ENCODE results near the gene RABL2A. TPM values are rescaled to one million over a fixed set of nuclear protein-coding genes. Genes with fewer than 3 reads are reported as not detected.
"Not testable (repeated sequence)": the region's sequence is repeated elsewhere in the genome, so short reads cannot be mapped to it uniquely, and the experiment has no call there.

The RABL2A gene
- total RNA-seq, 3 donors from 2014 or later (not counting 1 experiment from before 2014, with no cell fraction given), result 16.7 to 23.5 (median 22.5) TPM

DNA sequence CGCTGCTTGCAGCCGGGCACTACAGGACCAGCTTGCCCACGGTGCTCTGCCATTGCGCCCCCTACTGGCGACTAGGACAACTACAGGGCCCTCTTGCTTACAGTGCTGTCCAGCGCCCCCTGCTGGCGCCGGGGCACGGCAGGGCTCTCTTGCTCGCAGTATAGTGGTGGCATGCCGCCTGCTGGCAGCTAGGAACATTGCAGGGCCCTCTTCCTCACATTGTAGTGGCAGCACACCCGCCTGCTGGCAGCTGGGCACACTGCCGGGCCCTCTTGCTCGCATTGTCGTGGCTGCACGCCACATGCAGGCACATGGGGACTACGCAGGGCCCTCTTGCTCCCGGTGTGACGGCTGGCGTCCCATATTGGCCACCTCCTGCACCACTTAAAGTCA lies 23.0 kb upstream of the RABL2A start:
- Histone ChIP-seq H3K4me3 (ENCODE audit: low read length) (peak overlapping the region; percentile 47), H3K27ac (ENCODE audit: low read length) (peak overlapping the region; percentile 77)
- peak; percentile 30 to 81 (median 68) for ATAC-seq
- H3K9me3 Mint-ChIP-seq; H3K36me3 ChIP-seq (ENCODE audit: control insufficient read depth, insufficient read depth, low read length); H3K9me3 ChIP-seq (ENCODE audit: control insufficient read depth, insufficient read depth, low read length); H3K27me3 ChIP-seq (ENCODE audit: control insufficient read depth, insufficient read depth, low read length); H3K36me3 Mint-ChIP-seq; intact Hi-C loops (cut with micrococcal nuclease); H3K4me1 ChIP-seq (ENCODE audit: control insufficient read depth, insufficient read depth, low read length); H3K27me3 Mint-ChIP-seq (ENCODE audit: low read depth in 2 of 2): not testable (repeated sequence)
- Mint-ChIP-seq H3K27ac (peak overlapping the region; percentile 91 to 94), H3K4me1 (peaks cover 5 to 10% of the 10 kb centered on the region in 2 donors), H3K4me3 (peak overlapping the region; percentile 89)
- peak; percentile 92 to 96 for DNase-seq
- 8% methylated on average over 20 of the region's 20 CpGs for WGBS (ENCODE audit: insufficient coverage)
- TF ChIP-seq, protein P1, sequence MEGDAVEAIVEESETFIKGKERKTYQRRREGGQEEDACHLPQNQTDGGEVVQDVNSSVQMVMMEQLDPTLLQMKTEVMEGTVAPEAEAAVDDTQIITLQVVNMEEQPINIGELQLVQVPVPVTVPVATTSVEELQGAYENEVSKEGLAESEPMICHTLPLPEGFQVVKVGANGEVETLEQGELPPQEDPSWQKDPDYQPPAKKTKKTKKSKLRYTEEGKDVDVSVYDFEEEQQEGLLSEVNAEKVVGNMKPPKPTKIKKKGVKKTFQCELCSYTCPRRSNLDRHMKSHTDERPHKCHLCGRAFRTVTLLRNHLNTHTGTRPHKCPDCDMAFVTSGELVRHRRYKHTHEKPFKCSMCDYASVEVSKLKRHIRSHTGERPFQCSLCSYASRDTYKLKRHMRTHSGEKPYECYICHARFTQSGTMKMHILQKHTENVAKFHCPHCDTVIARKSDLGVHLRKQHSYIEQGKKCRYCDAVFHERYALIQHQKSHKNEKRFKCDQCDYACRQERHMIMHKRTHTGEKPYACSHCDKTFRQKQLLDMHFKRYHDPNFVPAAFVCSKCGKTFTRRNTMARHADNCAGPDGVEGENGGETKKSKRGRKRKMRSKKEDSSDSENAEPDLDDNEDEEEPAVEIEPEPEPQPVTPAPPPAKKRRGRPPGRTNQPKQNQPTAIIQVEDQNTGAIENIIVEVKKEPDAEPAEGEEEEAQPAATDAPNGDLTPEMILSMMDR (IDR thresholded peaks at IDR 0.05), result peak; percentile 100

GRCh38 chr2:113604661-113605060 lies 22.4 kb upstream of the RABL2A start:
- H3K27me3 ChIP-seq (ENCODE audit: control insufficient read depth, insufficient read depth, low read length); DNase-seq; H3K9me3 Mint-ChIP-seq; intact Hi-C loops (cut with micrococcal nuclease); H3K4me3 ChIP-seq (ENCODE audit: low read length); H3K9me3 ChIP-seq (ENCODE audit: control insufficient read depth, insufficient read depth, low read length); H3K36me3 ChIP-seq (ENCODE audit: control insufficient read depth, insufficient read depth, low read length); H3K36me3 Mint-ChIP-seq; ATAC-seq; H3K27me3 Mint-ChIP-seq (ENCODE audit: low read depth in 2 of 2); H3K4me1 ChIP-seq (ENCODE audit: control insufficient read depth, insufficient read depth, low read length); H3K27ac ChIP-seq (ENCODE audit: low read length): not testable (repeated sequence)
- whole genome bisulfite sequencing (ENCODE audit: insufficient coverage), result 96% methylated on average over 4 of the region's 5 CpGs
- peaks cover 5 to 10% of the 10 kb centered on the region in 2 donors for H3K4me1 Mint-ChIP-seq
- H3K4me3 Mint-ChIP-seq, result peak overlapping the region; percentile 89
- H3K27ac Mint-ChIP-seq, result peak overlapping the region; percentile 91 to 94

- H3K4me3 ChIP-seq (ENCODE audit: low read length); H3K27ac Mint-ChIP-seq; H3K27me3 ChIP-seq (ENCODE audit: control insufficient read depth, insufficient read depth, low read length); DNase-seq; H3K36me3 Mint-ChIP-seq; H3K4me1 ChIP-seq (ENCODE audit: control insufficient read depth, insufficient read depth, low read length); intact Hi-C loops (cut with micrococcal nuclease); H3K36me3 ChIP-seq (ENCODE audit: control insufficient read depth, insufficient read depth, low read length); ATAC-seq; H3K9me3 ChIP-seq (ENCODE audit: control insufficient read depth, insufficient read depth, low read length); H3K27ac ChIP-seq (ENCODE audit: low read length); H3K4me3 Mint-ChIP-seq; H3K9me3 Mint-ChIP-seq; H3K27me3 Mint-ChIP-seq (ENCODE audit: low read depth in 2 of 2): not testable (repeated sequence)
- peaks cover 5 to 10% of the 10 kb centered on the region in 2 donors for H3K4me1 Mint-ChIP-seq
- WGBS (ENCODE audit: insufficient coverage), result no CpG with 5 or more reads among the region's 1 CpG
Measured at GRCh38 chr2:113606036-113606435, 21.0 kb upstream of the RABL2A start.

DNA sequence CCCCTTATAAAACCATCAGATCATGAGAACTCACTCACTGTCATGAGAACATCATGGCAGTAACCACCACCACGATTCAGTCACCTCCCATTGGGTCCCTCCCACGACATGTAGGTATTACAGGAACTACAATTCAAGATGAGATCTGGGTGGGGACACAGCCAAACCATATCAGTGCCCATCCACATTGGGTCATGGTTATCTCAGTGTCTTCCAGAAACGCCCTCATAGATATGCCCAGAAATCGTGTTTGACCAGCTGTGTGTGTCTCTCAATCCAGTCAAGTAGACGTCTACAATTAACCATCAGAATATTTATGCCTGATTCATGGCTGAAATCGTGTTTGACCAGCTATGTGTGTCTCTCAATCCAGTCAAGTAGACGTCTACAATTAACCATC lies 17.2 kb upstream of the RABL2A start:
- ATAC-seq; H3K27ac ChIP-seq (ENCODE audit: low read length); H3K36me3 ChIP-seq (ENCODE audit: control insufficient read depth, insufficient read depth, low read length); H3K4me3 Mint-ChIP-seq; H3K36me3 Mint-ChIP-seq; H3K4me3 ChIP-seq (ENCODE audit: low read length); H3K27me3 Mint-ChIP-seq (ENCODE audit: low read depth in 2 of 2); H3K27me3 ChIP-seq (ENCODE audit: control insufficient read depth, insufficient read depth, low read length); DNase-seq; H3K9me3 Mint-ChIP-seq; H3K9me3 ChIP-seq (ENCODE audit: control insufficient read depth, insufficient read depth, low read length); H3K4me1 Mint-ChIP-seq; H3K27ac Mint-ChIP-seq; H3K4me1 ChIP-seq (ENCODE audit: control insufficient read depth, insufficient read depth, low read length); intact Hi-C loops (cut with micrococcal nuclease): not testable (repeated sequence)
- no CpG with 5 or more reads among the region's 7 CpGs for WGBS (ENCODE audit: insufficient coverage)

GRCh38 chr2:113621002-113621401 lies 6.1 kb upstream of the RABL2A start:
- intact Hi-C loops (cut with micrococcal nuclease); H3K4me1 Mint-ChIP-seq; H3K27ac ChIP-seq (ENCODE audit: low read length); H3K27me3 Mint-ChIP-seq (ENCODE audit: low read depth in 2 of 2); H3K36me3 ChIP-seq (ENCODE audit: control insufficient read depth, insufficient read depth, low read length); DNase-seq; H3K4me1 ChIP-seq (ENCODE audit: control insufficient read depth, insufficient read depth, low read length); H3K36me3 Mint-ChIP-seq; H3K4me3 Mint-ChIP-seq; H3K27ac Mint-ChIP-seq; H3K27me3 ChIP-seq (ENCODE audit: control insufficient read depth, insufficient read depth, low read length); ATAC-seq; H3K9me3 Mint-ChIP-seq; H3K4me3 ChIP-seq (ENCODE audit: low read length); H3K9me3 ChIP-seq (ENCODE audit: control insufficient read depth, insufficient read depth, low read length): not testable (repeated sequence)
- WGBS (ENCODE audit: insufficient coverage), result 88% methylated on average over 4 of the region's 5 CpGs

DNA sequence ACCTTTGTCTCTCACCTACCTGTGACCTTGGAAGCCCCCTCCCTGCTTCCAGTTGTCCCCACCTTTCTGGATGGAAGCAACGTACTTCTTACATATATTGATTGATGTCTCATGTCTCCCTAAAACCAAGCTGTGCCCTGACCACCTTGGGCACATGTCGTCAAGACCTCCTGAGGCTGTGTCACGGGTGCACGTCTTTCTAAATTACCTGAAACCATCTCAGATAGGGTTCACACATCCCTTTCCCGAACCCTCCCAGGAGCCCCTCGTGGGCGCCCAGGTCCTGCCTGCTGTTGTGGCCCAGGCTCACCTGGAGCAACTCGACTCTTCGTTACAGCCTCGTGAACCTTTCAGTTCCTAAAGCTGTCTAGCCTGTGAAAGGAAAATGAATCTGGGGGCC lies 1.2 kb upstream of the RABL2A start:
- H3K9me3 ChIP-seq (ENCODE audit: control insufficient read depth, insufficient read depth, low read length); H3K27me3 ChIP-seq (ENCODE audit: control insufficient read depth, insufficient read depth, low read length); intact Hi-C loops (cut with micrococcal nuclease); ATAC-seq; H3K4me1 ChIP-seq (ENCODE audit: control insufficient read depth, insufficient read depth, low read length); H3K4me3 Mint-ChIP-seq; H3K4me3 ChIP-seq (ENCODE audit: low read length); H3K36me3 ChIP-seq (ENCODE audit: control insufficient read depth, insufficient read depth, low read length); H3K9me3 Mint-ChIP-seq; H3K27ac ChIP-seq (ENCODE audit: low read length); H3K36me3 Mint-ChIP-seq; H3K27me3 Mint-ChIP-seq (ENCODE audit: low read depth in 2 of 2); DNase-seq: not testable (repeated sequence)
- peaks cover 6 to 15% of the 10 kb centered on the region in 2 donors for H3K4me1 Mint-ChIP-seq
- H3K27ac Mint-ChIP-seq, result peak overlapping the region in 1 of 2 donors; percentile 87
- 74% methylated on average over 7 of the region's 10 CpGs for WGBS (ENCODE audit: insufficient coverage)

DNA sequence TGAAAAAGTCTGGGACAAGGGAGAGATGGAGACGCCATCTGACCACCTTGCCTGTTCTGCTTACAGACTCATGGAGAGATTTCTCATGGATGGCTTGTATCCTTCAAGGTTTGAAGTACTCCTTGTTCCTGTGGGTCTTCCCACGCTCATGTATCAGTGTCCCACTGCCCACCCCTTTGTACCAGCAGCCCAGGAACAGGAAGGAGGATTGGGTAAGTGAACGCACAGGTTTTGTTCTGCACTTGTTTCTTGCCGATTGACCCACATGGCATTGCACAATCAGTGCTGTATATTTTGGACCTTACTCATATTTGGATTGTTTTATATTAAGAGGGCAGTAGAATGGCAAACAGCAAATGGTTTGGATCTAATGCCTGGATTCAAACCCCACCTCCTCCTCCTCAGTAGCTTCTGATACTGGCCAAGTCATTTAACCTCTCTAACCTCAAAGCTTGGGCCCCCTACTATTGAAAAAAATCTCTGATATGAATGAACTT lies 5.8 kb downstream of the RABL2A start:
- H3K4me1 Mint-ChIP-seq; intact Hi-C loops (cut with micrococcal nuclease); ATAC-seq; H3K4me3 Mint-ChIP-seq; H3K27me3 ChIP-seq (ENCODE audit: control insufficient read depth, insufficient read depth, low read length); H3K36me3 ChIP-seq (ENCODE audit: control insufficient read depth, insufficient read depth, low read length); H3K9me3 Mint-ChIP-seq; H3K36me3 Mint-ChIP-seq; H3K27me3 Mint-ChIP-seq (ENCODE audit: low read depth in 2 of 2); H3K4me3 ChIP-seq (ENCODE audit: low read length); H3K27ac ChIP-seq (ENCODE audit: low read length); H3K4me1 ChIP-seq (ENCODE audit: control insufficient read depth, insufficient read depth, low read length); H3K9me3 ChIP-seq (ENCODE audit: control insufficient read depth, insufficient read depth, low read length); DNase-seq; H3K27ac Mint-ChIP-seq: not testable (repeated sequence)
- 88% methylated on average over 2 of the region's 4 CpGs for WGBS (ENCODE audit: insufficient coverage)
